ENCODE measurements around the gene PPL. TPM values are rescaled to one million over a fixed set of nuclear protein-coding genes. Genes with fewer than 3 reads are reported as not detected.
A peak's percentile ranks its signal among the peaks of the same experiment; 100 is the strongest.

PPL gene
- total and polyA plus RNA-seq, 2 of the 13 experiments (the other 11 are each of a cell fraction or from before 2014, with no cell fraction given), result 5.7 to 6.6 TPM

GRCh38 chr16:4936991-4937781 is at the start of gene PPL (continued):
- peak; percentile 48 for TF ChIP-seq ZNF883 (CRISPR knock-in tag; IDR thresholded peaks at IDR 0.05; ENCODE audit: not compliant biosample characterization)
- TF ChIP-seq, protein P1, sequence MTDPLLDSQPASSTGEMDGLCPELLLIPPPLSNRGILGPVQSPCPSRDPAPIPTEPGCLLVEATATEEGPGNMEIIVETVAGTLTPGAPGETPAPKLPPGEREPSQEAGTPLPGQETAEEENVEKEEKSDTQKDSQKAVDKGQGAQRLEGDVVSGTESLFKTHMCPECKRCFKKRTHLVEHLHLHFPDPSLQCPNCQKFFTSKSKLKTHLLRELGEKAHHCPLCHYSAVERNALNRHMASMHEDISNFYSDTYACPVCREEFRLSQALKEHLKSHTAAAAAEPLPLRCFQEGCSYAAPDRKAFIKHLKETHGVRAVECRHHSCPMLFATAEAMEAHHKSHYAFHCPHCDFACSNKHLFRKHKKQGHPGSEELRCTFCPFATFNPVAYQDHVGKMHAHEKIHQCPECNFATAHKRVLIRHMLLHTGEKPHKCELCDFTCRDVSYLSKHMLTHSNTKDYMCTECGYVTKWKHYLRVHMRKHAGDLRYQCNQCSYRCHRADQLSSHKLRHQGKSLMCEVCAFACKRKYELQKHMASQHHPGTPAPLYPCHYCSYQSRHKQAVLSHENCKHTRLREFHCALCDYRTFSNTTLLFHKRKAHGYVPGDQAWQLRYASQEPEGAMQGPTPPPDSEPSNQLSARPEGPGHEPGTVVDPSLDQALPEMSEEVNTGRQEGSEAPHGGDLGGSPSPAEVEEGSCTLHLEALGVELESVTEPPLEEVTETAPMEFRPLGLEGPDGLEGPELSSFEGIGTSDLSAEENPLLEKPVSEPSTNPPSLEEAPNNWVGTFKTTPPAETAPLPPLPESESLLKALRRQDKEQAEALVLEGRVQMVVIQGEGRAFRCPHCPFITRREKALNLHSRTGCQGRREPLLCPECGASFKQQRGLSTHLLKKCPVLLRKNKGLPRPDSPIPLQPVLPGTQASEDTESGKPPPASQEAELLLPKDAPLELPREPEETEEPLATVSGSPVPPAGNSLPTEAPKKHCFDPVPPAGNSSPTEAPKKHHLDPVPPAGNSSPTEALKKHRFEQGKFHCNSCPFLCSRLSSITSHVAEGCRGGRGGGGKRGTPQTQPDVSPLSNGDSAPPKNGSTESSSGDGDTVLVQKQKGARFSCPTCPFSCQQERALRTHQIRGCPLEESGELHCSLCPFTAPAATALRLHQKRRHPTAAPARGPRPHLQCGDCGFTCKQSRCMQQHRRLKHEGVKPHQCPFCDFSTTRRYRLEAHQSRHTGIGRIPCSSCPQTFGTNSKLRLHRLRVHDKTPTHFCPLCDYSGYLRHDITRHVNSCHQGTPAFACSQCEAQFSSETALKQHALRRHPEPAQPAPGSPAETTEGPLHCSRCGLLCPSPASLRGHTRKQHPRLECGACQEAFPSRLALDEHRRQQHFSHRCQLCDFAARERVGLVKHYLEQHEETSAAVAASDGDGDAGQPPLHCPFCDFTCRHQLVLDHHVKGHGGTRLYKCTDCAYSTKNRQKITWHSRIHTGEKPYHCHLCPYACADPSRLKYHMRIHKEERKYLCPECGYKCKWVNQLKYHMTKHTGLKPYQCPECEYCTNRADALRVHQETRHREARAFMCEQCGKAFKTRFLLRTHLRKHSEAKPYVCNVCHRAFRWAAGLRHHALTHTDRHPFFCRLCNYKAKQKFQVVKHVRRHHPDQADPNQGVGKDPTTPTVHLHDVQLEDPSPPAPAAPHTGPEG (CRISPR knock-in tag; IDR thresholded peaks at IDR 0.05), result no peak
- no peak for TF ChIP-seq ZNF292 (CRISPR knock-in tag; IDR thresholded peaks at IDR 0.05; ENCODE audit: borderline replicate concordance, low read depth)
- no peak for TF ChIP-seq NFE2 (CRISPR knock-in tag; IDR thresholded peaks at IDR 0.05)
- TF ChIP-seq HNRNPUL1 (IDR thresholded peaks at IDR 0.05; ENCODE audit: low read depth, low read length), result no peak
- no peak for TF ChIP-seq TGIF2 (CRISPR knock-in tag; IDR thresholded peaks at IDR 0.05)
- no peak for TF ChIP-seq RAD51 (IDR thresholded peaks at IDR 0.05; ENCODE audit: borderline replicate concordance)
- TF ChIP-seq HOXA7 (CRISPR knock-in tag; IDR thresholded peaks at IDR 0.05), result no peak
- no peak for TF ChIP-seq MTA3 (CRISPR knock-in tag; IDR thresholded peaks at IDR 0.05)
- TF ChIP-seq, protein P2, sequence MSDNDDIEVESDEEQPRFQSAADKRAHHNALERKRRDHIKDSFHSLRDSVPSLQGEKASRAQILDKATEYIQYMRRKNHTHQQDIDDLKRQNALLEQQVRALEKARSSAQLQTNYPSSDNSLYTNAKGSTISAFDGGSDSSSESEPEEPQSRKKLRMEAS (IDR thresholded peaks at IDR 0.05), result peak; percentile 63; the same call in 1 of the 2 replicates

All from HepG2 (cell line).